Keratinocyte (primary cell): ENCODE results near the gene OR6B3.

Experiments used
- EZH2 ChIP-seq: IDR thresholded peaks from one replicate; pipeline ENCODE4 v1.6.1; 2012; ENCODE audit warnings: inconsistent platforms, mild to moderate bottlenecking, low read length, moderate library complexity
- TF ChIP-seq, protein P1 (sequence below), 3 experiments: IDR thresholded peaks in 1 of 3; conservative IDR thresholded peaks in 1 of 3; optimal IDR thresholded peaks in 1 of 3; 2 replicates in 2 of 3; 3 replicates in 1 of 3; pipeline versions ENCODE3 to v1.5.1; 2011; ENCODE audit warnings: low read length in 3 of 3, mild to moderate bottlenecking in 3 of 3, moderate library complexity in 2 of 3, control low read depth in 1 of 3, inconsistent platforms in 1 of 3; ENCODE audit not compliant: insufficient read depth in 2 of 3; ENCODE audit errors: extremely low read depth in 1 of 3

DNA sequence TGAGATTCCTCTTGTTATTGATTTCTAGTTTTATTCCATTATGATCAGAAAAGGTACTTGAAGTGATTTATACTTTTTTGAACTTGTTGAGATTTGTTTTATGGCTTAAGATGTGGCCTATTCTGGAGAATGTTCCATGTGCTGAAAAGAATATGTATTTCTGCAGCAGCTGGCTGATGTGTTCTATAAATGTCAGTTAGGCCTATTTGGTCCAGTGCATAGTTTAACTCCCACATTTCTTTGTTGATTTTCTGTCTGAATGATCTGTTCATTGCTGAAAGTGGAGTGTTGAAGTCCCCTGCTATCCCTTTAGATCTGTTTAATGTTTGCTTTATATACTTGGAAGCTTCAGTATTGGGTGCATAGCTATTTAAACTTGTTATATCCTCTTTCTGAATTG is 16.0 kb downstream of the OR6B3 start:
- TF ChIP-seq EZH2: no peak
- TF ChIP-seq, protein P1, sequence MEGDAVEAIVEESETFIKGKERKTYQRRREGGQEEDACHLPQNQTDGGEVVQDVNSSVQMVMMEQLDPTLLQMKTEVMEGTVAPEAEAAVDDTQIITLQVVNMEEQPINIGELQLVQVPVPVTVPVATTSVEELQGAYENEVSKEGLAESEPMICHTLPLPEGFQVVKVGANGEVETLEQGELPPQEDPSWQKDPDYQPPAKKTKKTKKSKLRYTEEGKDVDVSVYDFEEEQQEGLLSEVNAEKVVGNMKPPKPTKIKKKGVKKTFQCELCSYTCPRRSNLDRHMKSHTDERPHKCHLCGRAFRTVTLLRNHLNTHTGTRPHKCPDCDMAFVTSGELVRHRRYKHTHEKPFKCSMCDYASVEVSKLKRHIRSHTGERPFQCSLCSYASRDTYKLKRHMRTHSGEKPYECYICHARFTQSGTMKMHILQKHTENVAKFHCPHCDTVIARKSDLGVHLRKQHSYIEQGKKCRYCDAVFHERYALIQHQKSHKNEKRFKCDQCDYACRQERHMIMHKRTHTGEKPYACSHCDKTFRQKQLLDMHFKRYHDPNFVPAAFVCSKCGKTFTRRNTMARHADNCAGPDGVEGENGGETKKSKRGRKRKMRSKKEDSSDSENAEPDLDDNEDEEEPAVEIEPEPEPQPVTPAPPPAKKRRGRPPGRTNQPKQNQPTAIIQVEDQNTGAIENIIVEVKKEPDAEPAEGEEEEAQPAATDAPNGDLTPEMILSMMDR (optimal IDR thresholded peaks at IDR 0.05 in 1 of 3, IDR thresholded peaks at IDR 0.05 in 1 of 3, conservative IDR thresholded peaks at IDR 0.05 in 1 of 3; ENCODE audit: extremely low read depth in 1 of 3, insufficient read depth in 2 of 3, low read length in 3 of 3): no peak
